Caki2 (cell line): ENCODE data around the gene DCDC1. TPM values are rescaled to one million over a fixed set of nuclear protein-coding genes. Genes with fewer than 3 reads are reported as not detected.

ENCODE experiments used
- DNase-seq: peaks from one replicate; pipeline ENCODE4 v3.0.0-alpha.2; 2015; ENCODE audit warnings: low read depth
- in situ Hi-C: cut with HindIII; loops from 2 replicates; pipeline ENCODE4 v1.10.0; 2016; ENCODE audit warnings: low sequenced_read_pairs, low pct_unique_long_range_greater_than_20kb, mixed read lengths
- total RNA-seq: library from RNA; depleted of rRNA; stranded (reverse); fragments of >200 nt; shearing (Covaris generic); gene quantifications from 2 replicates; pipeline ENCODE4 v1.2.3, GENCODE V29; 2014; ENCODE audit warnings: low replicate concordance; rRNA removed

The DCDC1 gene
- total RNA-seq: not detected in 2 replicates

GRCh38 chr11:31369348-31370329 lies at the start of gene DCDC1, which contains the start of gene DNAJC24:
Gene DCDC1 (minus strand): TSS chr11:31369739. CDS start chr11:31328280, 41,459 bp downstream.
Gene DNAJC24 (plus strand): TSS chr11:31369860. CDS start chr11:31370749, 889 bp downstream.
- peak; percentile 76 for DNase-seq
- in situ Hi-C loops: no loop called here

DNA sequence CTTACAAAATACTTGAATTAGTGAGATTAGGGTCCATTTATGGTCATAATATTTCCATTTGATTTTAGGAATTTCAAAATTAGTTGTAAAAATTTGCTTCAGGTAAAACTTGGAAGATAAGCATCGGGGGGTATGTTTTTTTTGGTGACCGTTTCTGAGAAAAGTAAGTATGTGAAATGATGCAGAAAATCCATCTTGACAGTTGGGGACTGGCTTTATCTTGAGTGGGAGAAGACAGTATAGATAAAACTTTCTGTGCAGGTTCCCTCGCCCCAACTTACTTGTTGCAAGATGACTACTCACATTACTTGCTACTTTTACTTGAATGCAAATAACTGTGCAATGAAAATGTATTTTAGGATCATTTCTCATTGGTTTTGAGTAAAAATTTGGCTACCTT lies 49.6 kb upstream of the DCDC1 start:
- no peak for DNase-seq
- in situ Hi-C loops: no loop called here

DNA sequence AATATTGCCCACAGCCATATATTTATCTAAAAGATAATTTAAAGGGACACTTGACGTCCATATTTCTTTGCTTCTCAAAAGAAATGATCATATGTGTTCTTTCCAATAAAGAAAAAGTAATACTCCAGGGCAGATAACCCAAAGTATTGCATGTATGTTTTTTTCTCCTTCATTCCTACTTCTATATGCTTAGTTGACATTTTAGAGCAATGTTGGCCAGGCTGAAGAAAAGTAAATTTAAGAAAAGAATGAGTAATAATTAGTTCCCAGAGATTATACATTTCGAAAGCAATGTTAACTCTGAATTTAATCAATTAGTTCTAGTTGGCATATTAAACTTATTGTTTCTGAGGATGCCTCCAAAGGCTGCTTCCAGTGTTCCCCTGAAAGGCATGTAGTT lies 48.3 kb upstream of the DCDC1 start:
- in situ Hi-C loops: no loop called here

DNA sequence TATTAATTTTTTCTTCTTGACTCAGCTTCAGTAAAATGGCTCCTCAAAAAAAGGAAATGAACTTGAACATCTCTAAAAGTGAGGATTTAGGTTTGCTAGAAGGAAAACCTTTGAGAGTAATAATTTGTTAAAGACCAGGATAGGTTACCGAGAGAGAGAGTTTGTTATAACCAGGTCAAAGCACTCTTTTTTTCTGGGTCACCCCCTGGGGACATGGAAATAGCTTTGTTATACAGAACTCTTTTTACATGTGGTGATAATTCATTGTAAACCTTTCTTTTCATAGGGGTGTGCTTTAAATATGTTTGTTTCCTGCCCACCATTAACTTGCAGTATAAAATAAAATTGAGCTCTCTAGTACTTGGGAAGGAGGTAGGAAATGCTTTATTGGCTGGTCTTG lies 47.8 kb upstream of the DCDC1 start:
- in situ Hi-C loops: no loop called here
- no peak for DNase-seq

More for the DNA sequence above, 48.3 kb upstream of the DCDC1 start:
- no peak for DNase-seq

- in situ Hi-C loops: no loop called here
Observed at GRCh38 chr11:31415435-31415834, 45.9 kb upstream of the DCDC1 start.

DNA sequence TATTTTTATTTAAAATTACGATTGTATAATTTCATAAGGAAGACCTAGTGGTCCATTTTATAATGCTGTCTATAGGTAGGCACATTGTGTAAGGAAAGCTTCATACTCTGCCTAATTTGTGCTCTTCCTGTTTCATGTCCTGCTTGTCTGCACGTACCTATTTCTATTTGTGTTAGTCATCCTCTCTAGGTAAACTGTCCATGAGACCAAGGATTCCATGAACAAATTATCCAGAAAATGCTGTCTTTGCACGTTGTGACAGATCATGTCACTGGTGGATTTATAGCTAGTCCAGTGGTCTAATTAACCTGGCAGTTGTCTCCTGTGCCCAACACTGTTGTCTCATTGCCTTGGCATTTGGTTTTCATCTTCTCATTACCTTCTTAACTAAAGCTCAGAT lies 44.8 kb upstream of the DCDC1 start:
- in situ Hi-C loops: no loop called here
- no peak for DNase-seq

More at GRCh38 chr11:31415435-31415834, 45.9 kb upstream of the DCDC1 start:
- no peak for DNase-seq

DNA sequence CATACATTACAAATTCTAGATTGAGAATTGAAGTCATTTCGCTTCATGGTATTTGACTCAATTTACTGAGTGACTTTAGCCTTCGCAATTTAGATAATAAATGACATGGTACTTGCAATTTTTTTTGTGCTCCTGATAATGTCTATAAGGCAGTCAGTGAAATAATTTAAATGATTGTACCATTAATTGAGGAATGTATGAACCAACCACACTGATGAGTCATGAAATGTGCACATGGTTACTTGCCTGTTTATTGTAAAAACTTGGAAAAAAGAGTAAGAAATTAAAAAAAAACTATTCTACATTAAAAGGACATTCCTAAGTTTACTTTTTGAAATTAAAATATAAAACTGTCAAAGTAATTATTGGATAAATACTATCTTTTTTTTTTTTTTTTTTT lies 43.4 kb upstream of the DCDC1 start:
- no peak for DNase-seq
- in situ Hi-C loops: no loop called here

GRCh38 chr11:31408201-31408600 lies 38.7 kb upstream of the DCDC1 start:
- in situ Hi-C loops: no loop called here
- DNase-seq: no peak

DNA sequence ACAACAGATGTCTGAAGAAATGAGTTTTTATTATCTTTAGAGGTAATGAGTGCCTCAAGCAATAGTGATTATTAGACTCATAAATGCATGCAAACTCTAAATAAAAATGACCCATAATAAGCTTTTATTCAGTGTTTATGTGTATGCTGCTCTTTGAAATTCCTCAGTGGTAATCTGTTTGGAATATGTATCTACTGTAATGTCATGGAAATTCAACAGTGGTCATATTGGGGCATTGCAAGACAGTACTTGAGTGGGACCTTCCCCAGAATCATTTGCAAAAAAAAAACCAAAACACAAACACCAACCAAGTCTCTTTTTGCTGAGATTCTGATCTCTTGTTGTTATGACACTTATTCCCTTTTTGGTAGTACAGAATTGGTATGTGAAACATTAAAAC lies 35.1 kb upstream of the DCDC1 start:
- DNase-seq: no peak
- in situ Hi-C loops: no loop called here

GRCh38 chr11:31397239-31397834 lies 27.8 kb upstream of the DCDC1 start:
- in situ Hi-C loops: no loop called here

DNA sequence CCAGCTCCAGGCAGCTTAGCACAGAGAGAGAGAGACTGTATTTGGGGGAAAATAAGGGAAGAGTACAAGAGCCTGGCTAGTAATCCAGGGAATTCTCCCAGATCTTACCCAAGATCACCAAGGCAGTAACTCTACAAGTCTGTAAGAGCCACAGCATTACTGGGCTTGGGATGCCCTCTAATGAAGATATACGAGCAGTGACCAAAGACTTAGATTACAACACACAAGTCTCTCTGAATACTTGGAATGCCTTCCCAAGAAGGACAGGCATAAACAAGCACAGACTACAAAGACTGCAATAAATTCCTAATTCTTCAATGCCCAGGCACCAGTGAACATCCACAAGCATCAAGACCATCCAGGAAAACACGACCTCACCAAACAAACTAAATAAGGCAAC lies 17.8 kb upstream of the DCDC1 start:
- in situ Hi-C loops: no loop called here
- DNase-seq: no peak

More at GRCh38 chr11:31397239-31397834, 27.8 kb upstream of the DCDC1 start:
- peak; percentile 34 for DNase-seq

DNA sequence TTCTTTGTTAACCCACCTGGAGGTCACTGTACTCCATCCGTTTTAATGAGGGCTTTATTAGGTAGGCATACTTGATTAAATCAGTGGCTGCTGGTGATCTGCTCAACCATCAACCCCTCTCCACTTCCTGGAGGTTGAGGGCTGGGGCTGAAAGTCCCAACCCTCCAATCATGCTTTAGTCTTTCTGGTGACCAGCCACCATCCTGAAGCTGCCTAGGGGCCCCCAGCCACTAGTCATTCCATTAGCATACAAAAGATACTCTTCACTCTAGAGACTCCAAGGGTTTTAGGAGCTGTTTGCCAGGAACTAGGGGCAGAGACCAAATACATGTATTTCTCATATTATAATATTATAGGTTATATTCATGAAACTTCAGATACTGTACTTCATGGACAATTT lies 13.6 kb upstream of the DCDC1 start:
- in situ Hi-C loops: no loop called here
- DNase-seq: no peak

DNA sequence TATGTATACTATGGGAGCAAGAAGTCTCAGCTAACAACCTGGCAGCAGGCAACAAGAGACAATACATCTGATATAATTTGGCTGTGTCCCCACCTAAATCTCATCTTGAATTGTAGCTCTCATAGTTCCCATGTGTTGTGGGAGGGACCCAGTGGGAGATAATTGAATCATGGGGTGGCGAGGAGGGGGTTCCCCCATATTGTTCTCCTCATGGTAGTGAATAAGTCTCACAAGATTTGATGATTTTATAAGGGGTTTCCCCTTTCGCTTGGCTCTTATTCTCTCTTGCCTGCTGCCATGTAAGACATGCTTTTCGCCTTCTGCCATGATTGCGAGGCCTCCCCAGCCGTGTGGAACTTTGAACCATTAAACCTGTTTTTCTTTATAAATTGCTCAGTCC lies 6.3 kb upstream of the DCDC1 start:
- no peak for DNase-seq
- in situ Hi-C loops: no loop called here

DNA sequence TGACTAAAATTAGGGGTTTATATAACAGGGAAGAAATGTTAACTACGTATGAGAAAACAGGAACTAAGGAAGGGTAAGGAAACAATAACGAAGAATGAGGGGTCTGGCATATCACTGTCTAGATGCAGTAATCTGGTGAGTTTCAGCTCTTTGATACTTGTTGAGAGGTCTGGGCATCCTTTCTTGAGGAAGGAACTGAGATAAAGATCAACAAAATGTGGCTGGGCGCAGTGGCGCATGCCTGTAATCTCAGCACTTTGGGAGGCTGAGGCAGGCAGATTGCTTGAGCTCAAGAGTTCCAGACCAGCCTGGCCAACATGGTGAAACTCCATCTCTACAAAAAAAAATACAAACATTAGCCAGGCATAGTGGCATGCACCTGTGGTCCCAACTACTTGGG lies 2.7 kb downstream of the DCDC1 start:
- in situ Hi-C loops: no loop called here
- no peak for DNase-seq

DNA sequence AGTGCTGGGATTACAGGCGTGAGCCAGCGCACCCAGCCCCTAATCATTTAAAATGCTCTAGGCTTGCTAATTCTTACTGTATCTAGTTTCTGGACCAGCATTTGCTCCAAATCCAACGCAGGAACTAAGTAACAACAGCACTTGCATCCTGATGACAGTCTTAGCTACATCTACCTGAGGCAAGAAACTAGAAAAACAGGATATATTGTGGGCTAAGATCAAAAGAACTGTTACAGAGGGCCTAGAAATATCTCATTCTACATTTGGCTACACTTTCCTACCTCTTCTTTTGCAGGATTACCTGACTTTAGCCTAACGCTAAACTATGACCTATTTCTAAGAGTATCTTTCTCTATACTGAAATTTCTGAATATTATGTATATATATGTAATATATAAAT lies 7.8 kb downstream of the DCDC1 start:
- no peak for DNase-seq
- in situ Hi-C loops: no loop called here

GRCh38 chr11:31355817-31356216 lies 13.7 kb downstream of the DCDC1 start:
- in situ Hi-C loops: no loop called here

DNA sequence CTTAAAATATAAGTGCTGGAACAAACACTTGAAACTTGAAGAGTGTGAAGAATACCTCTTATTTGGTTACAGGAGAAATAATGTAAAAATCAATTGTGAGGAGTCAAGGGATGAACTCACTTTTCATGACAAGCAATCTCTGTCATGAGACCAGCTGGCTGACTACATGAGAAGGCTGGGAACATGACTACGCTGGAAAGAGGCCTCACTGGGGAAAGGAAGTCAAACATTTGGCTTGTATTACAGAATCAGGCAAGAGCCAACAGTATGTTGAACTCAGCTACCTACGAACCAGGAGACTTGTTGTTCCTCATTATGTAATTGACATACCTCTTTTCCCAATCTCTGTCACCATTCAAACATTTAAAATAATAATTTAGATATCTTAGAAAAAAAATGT lies 14.4 kb downstream of the DCDC1 start:
- in situ Hi-C loops: no loop called here
- no peak for DNase-seq

More at GRCh38 chr11:31355817-31356216, 13.7 kb downstream of the DCDC1 start:
- no peak for DNase-seq

- DNase-seq: no peak
- in situ Hi-C loops: no loop called here
Observed at GRCh38 chr11:31351168-31351567, 18.4 kb downstream of the DCDC1 start.

GRCh38 chr11:31340903-31341572 lies 28.5 kb downstream of the DCDC1 start:
- in situ Hi-C loops: no loop called here
- peak; percentile 9 for DNase-seq
